H1 (cell line): ENCODE results near the gene SLC47A2. TPM values are rescaled to one million over a fixed set of nuclear protein-coding genes. Genes with fewer than 3 reads are reported as not detected.

Experiments used
- CTCF ChIA-PET: fragments of 300-600 bp; sonication (Branson Sonifier 250); formaldehyde crosslinking; loops from one replicate; lab custom pipeline; 2021; ENCODE audit not compliant: partially characterized antibody; lab: Charles Lee
- POLR2A ChIA-PET: fragments of 300-600 bp; sonication (Branson Sonifier 250); formaldehyde crosslinking; loops from one replicate; lab custom pipeline; 2021; ENCODE audit warnings: inconsistent platforms; ENCODE audit not compliant: partially characterized antibody; lab: Charles Lee
- DNase-seq, 2 experiments: peaks; one replicate each; pipeline versions ENCODE4 v3.0.0 to v3.0.0-alpha.2; 2010 to 2022; ENCODE audit warnings: low spot score in 2 of 2, low read depth in 1 of 2, mixed read lengths in 1 of 2
- FAIRE-seq: peaks from 2 replicates; lab custom pipeline; 2011; peaks lifted over from hg19 to GRCh38; lab: Jason Lieb, UNC
- H2AFZ ChIP-seq: 2 replicates; pipeline ENCODE4 v1.8.1; 2012; ENCODE audit warnings: low read length, inconsistent platforms
- H2AK5ac ChIP-seq: 2 replicates; pipeline ENCODE4 v1.6.1; 2013; ENCODE audit warnings: low read depth, low read length
- H2BK120ac ChIP-seq: replicated peaks from 2 replicates; pipeline ENCODE3; 2013; ENCODE audit warnings: low read depth, low read length, inconsistent platforms
- H2BK12ac ChIP-seq: 2 replicates; pipeline ENCODE4 v1.6.1; 2013; ENCODE audit warnings: low read depth, low read length
- H2BK15ac ChIP-seq: 2 replicates; pipeline ENCODE4 v1.6.1; 2013; ENCODE audit warnings: low read length
- H2BK20ac ChIP-seq: 2 replicates; pipeline ENCODE4 v1.6.1; 2013; ENCODE audit warnings: low read length
- H2BK5ac ChIP-seq: 2 replicates; pipeline ENCODE4 v1.6.1; 2013; ENCODE audit warnings: low read depth, low read length
- H3K14ac ChIP-seq: 2 replicates; pipeline ENCODE4 v1.6.1; 2013; ENCODE audit warnings: inconsistent platforms; ENCODE audit not compliant: insufficient read length
- H3K18ac ChIP-seq: 2 replicates; pipeline ENCODE4 v1.6.1; 2013; ENCODE audit warnings: low read length; ENCODE audit errors: extremely low read depth
- H3K23ac ChIP-seq: 2 replicates; pipeline ENCODE4 v1.6.1; 2013; ENCODE audit warnings: inconsistent platforms; ENCODE audit not compliant: insufficient read length
- H3K23me2 ChIP-seq: 2 replicates; pipeline ENCODE4 v1.6.1; 2013; ENCODE audit warnings: low read depth, low read length
- H3K27ac ChIP-seq: 2 replicates; pipeline ENCODE4 v1.6.1; 2011; ENCODE audit warnings: low read depth, low read length, inconsistent platforms
- H3K27me3 ChIP-seq, 4 experiments: replicated peaks in 1 of 4; 1 replicate in 1 of 4; 2 replicates in 3 of 4; pipeline versions ENCODE4 v1.6.1 to v1.8.1; 2011 to 2013; ENCODE audit warnings: low read length in 3 of 4, mild to moderate bottlenecking in 3 of 4, inconsistent platforms in 2 of 4, mixed read lengths in 2 of 4, moderate library complexity in 1 of 4; ENCODE audit not compliant: control insufficient read depth in 3 of 4, insufficient read depth in 3 of 4; ENCODE audit errors: extremely low read depth in 1 of 4
- H3K36me3 ChIP-seq, 4 experiments: 2 replicates each; pipeline versions ENCODE4 v1.6.1 to v1.8.1; 2011 to 2013; ENCODE audit warnings: mild to moderate bottlenecking in 4 of 4, low read length in 3 of 4, moderate library complexity in 2 of 4, control low read depth in 1 of 4, inconsistent platforms in 1 of 4; ENCODE audit not compliant: insufficient read depth in 4 of 4, control insufficient read depth in 2 of 4
- H3K4ac ChIP-seq: replicated peaks from 2 replicates; pipeline ENCODE3; 2013; ENCODE audit warnings: low read length, low read depth, mixed read lengths, inconsistent platforms; ENCODE audit not compliant: insufficient read length
- H3K4me1 ChIP-seq, 4 experiments: replicated peaks in 1 of 4; 1 replicate in 1 of 4; 2 replicates in 3 of 4; pipeline versions ENCODE4 v1.6.1 to v1.8.1; 2011 to 2013; ENCODE audit warnings: low read length in 3 of 4, inconsistent platforms in 2 of 4, mixed read lengths in 1 of 4; ENCODE audit not compliant: insufficient read depth in 4 of 4, control insufficient read depth in 3 of 4
- H3K4me2 ChIP-seq, 2 experiments: 2 replicates each; pipeline versions ENCODE4 v1.6.1 to v1.8.1; 2011 to 2013; ENCODE audit warnings: low read depth in 2 of 2, low read length in 2 of 2, control low read depth in 1 of 2, inconsistent platforms in 1 of 2, mild to moderate bottlenecking in 1 of 2; ENCODE audit not compliant: insufficient read depth in 1 of 2
- H3K4me3 ChIP-seq, 4 experiments: fragments of 200-600, 300-600 bp in 1 of 4; sonication (generic), shearing (Covaris generic), sonication (Bioruptor Twin) in 1 of 4; 2 replicates each; pipeline versions ENCODE4 v1.5.1 to v1.8.1; 2011 to 2016; ENCODE audit warnings: low read length in 4 of 4, low read depth in 3 of 4, control low read depth in 2 of 4, inconsistent platforms in 2 of 4, mild to moderate bottlenecking in 2 of 4, mixed read lengths in 1 of 4, moderate library complexity in 1 of 4; ENCODE audit not compliant: insufficient read depth in 2 of 4; ENCODE audit errors: extremely low read depth in 1 of 4
- H3K56ac ChIP-seq: replicated peaks from 2 replicates; pipeline ENCODE3; 2013; ENCODE audit warnings: low read depth, mild to moderate bottlenecking, mixed read lengths, low read length, inconsistent platforms; ENCODE audit not compliant: insufficient read length
- H3K79me1 ChIP-seq: 2 replicates; pipeline ENCODE4 v1.6.1; 2013; ENCODE audit warnings: low read depth, low read length, control low read depth
- H3K79me2 ChIP-seq, 2 experiments: 2 replicates each; pipeline versions ENCODE4 v1.6.1 to v1.8.1; 2012 to 2013; ENCODE audit warnings: low read length in 2 of 2, mild to moderate bottlenecking in 2 of 2, inconsistent platforms in 1 of 2; ENCODE audit not compliant: insufficient read depth in 2 of 2, control insufficient read depth in 1 of 2
- H3K9ac ChIP-seq, 4 experiments: replicated peaks in 1 of 4; 1 replicate in 1 of 4; 2 replicates in 3 of 4; pipeline versions ENCODE4 v1.6.1 to v1.8.1; 2011 to 2013; ENCODE audit warnings: low read depth in 3 of 4, low read length in 3 of 4, control low read depth in 2 of 4, mild to moderate bottlenecking in 2 of 4, moderate library complexity in 2 of 4, inconsistent platforms in 1 of 4; ENCODE audit errors: extremely low read depth in 1 of 4
- H3K9me3 ChIP-seq, 2 experiments: 2 replicates each; pipeline versions ENCODE4 v1.6.1 to v1.8.1; 2012 to 2013; ENCODE audit warnings: mild to moderate bottlenecking in 2 of 2, moderate library complexity in 2 of 2, control low read depth in 1 of 2, inconsistent platforms in 1 of 2, low read depth in 1 of 2, low read length in 1 of 2, mixed read lengths in 1 of 2; ENCODE audit not compliant: insufficient read depth in 2 of 2
- H4K20me1 ChIP-seq, 2 experiments: replicated peaks in 1 of 2; 2 replicates each; pipeline versions ENCODE3 to v1.8.1; 2011 to 2013; ENCODE audit warnings: inconsistent platforms in 2 of 2, low read length in 2 of 2, mild to moderate bottlenecking in 1 of 2; ENCODE audit not compliant: insufficient read depth in 2 of 2, control insufficient read depth in 1 of 2
- H4K5ac ChIP-seq: 2 replicates; pipeline ENCODE4 v1.6.1; 2013; ENCODE audit warnings: low read length, low read depth, mixed read lengths, inconsistent platforms; ENCODE audit not compliant: insufficient read length
- H4K8ac ChIP-seq: 2 replicates; pipeline ENCODE4 v1.8.0; 2013; ENCODE audit warnings: mild to moderate bottlenecking, moderate library complexity, low read length, inconsistent platforms; ENCODE audit not compliant: insufficient read depth; ENCODE audit errors: extremely low read depth
- H4K91ac ChIP-seq: replicated peaks from 2 replicates; pipeline ENCODE3; 2013; ENCODE audit warnings: low read length, mixed read lengths, inconsistent platforms; ENCODE audit not compliant: insufficient read length
- ATF3 ChIP-seq: IDR thresholded peaks from 2 replicates; pipeline ENCODE4 v1.6.1; 2011; ENCODE audit warnings: low read depth, mild to moderate bottlenecking, low read length; ENCODE audit not compliant: insufficient read depth
- BCL11A ChIP-seq, 2 experiments: IDR thresholded peaks; one replicate each; pipeline ENCODE4 v1.6.1; 2011; ENCODE audit warnings: low read depth in 2 of 2, low read length in 2 of 2, mild to moderate bottlenecking in 2 of 2
- BRCA1 ChIP-seq: IDR thresholded peaks from 2 replicates; pipeline ENCODE4 v1.6.1; 2012; ENCODE audit warnings: low read depth, low read length, improper control_type of control experiment
- RXRA ChIP-seq: IDR thresholded peaks from 2 replicates; pipeline ENCODE4 v1.6.1; 2011; ENCODE audit warnings: low read depth, mild to moderate bottlenecking, low read length, moderate library complexity; ENCODE audit not compliant: insufficient read depth
- SP1 ChIP-seq: IDR thresholded peaks from 2 replicates; pipeline ENCODE4 v1.6.1; 2011; ENCODE audit warnings: low read depth, low read length
- SUZ12 ChIP-seq: fragments of 200-600 bp; sonication (generic); IDR thresholded peaks from 2 replicates; pipeline ENCODE4 v1.6.1; 2012; ENCODE audit warnings: mild to moderate bottlenecking, inconsistent platforms, low read length, moderate library complexity, mixed read lengths
- YY1 ChIP-seq: IDR thresholded peaks from 2 replicates; pipeline ENCODE4 v1.6.1; 2011; ENCODE audit warnings: low read depth, mild to moderate bottlenecking, low read length
- WGBS, 2 experiments: shearing (Covaris generic) in 1 of 2; methylation state at CpG; one replicate each; pipeline versions ENCODE4 v1.1.6 to v1.1.7; 2013 to 2015; ENCODE audit warnings: low lambda C conversion rate in 2 of 2, mixed read lengths in 2 of 2, inconsistent platforms in 1 of 2, low coverage in 1 of 2, missing lambda C conversion rate in 1 of 2; ENCODE audit not compliant: insufficient replicate concordance in 2 of 2, insufficient coverage in 1 of 2, insufficient read length in 1 of 2; ENCODE audit errors: extremely low coverage in 1 of 2, missing lambda C conversion rate in 1 of 2; 5-methylcytosine and 5-hydroxymethylcytosine counted together
- polyA plus RNA-seq, 7 experiments: library from polyadenylated mRNA; depleted of rRNA in 3 of 7; stranded (reverse) in 5 of 7; unstranded in 2 of 7; fragments of >200 nt in 5 of 7; fragments of 200-250 nt in 2 of 7; gene quantifications; 1 replicate in 5 of 7; 2 replicates in 1 of 7; 4 replicates in 1 of 7; pipeline versions ENCODE4 v1.2.1 to v1.2.3, GENCODE V29; 2011 to 2013; ENCODE audit warnings: missing spikeins in 2 of 7, mixed read lengths in 2 of 7
- total RNA-seq: library from RNA; stranded (reverse); fragmentation: NEBNext Ultra II Directional; extraction: Animal tissue kit (Norgen Biotek cat#: 25700); gene quantifications from 2 replicates; pipeline ENCODE4 v1.2.1, GENCODE V29; 2021

Gene SLC47A2
- total and polyA plus RNA-seq, 2 of the 8 experiments (the other 6 are each of a cell fraction or from before 2014, with no cell fraction given) = not detected

GRCh38 chr17:19702217-19702641 is 14.2 kb downstream of the SLC47A2 start:
- H2BK5ac ChIP-seq = no peak overlapping the region
- H3K27me3 ChIP-seq = no peaks in the 10 kb centered on the region
- no peak overlapping the region for H2BK20ac ChIP-seq
- H3K79me2 ChIP-seq = no peaks in the 10 kb centered on the region
- no peaks in the 10 kb centered on the region for H4K20me1 ChIP-seq
- no peak overlapping the region for H3K14ac ChIP-seq
- TF ChIP-seq SUZ12 (no peak), RXRA (no peak), SP1 (no peak), BRCA1 (no peak), BCL11A (IDR thresholded peaks at IDR 0.05; ENCODE audit: low read depth in 2 of 2, low read length in 2 of 2) (no peak), ATF3 (no peak), YY1 (no peak)
- no peak overlapping the region for H3K23ac ChIP-seq
- H4K91ac ChIP-seq = no peak overlapping the region
- H4K5ac ChIP-seq = no peak overlapping the region
- H2AK5ac ChIP-seq = no peak overlapping the region
- CTCF ChIA-PET = interaction anchor here (1.5 to 2.6 kb wide), 4 partner anchors 14 to 60 kb away, joined by 4 to 11 read pairs (median 4); no protein-coding TSS in a partner anchor
- H3K27ac ChIP-seq = no peak overlapping the region
- H3K4me2 ChIP-seq = no peak overlapping the region
- no peak for DNase-seq
- H3K23me2 ChIP-seq = no peaks in the 10 kb centered on the region
- H3K79me1 ChIP-seq = no peaks in the 10 kb centered on the region
- H3K56ac ChIP-seq = no peak overlapping the region
- no peak for FAIRE-seq
- no peak overlapping the region for H3K4ac ChIP-seq
- POLR2A ChIA-PET = interaction anchor here (1.5 to 2.7 kb wide), 2 partner anchors 12 to 54 kb away, joined by 4 to 10 read pairs; partner anchors contain the start of gene ALDH3A2
- no peak overlapping the region for H2BK120ac ChIP-seq
- H2AFZ ChIP-seq = no peak overlapping the region
- no peaks in the 10 kb centered on the region for H3K36me3 ChIP-seq
- no peak overlapping the region for H3K4me3 ChIP-seq
- H2BK15ac ChIP-seq = no peak overlapping the region
- H3K4me1 ChIP-seq = peaks cover 9 to 29% (median 18%) of the 10 kb centered on the region in 4 experiments
- H3K9ac ChIP-seq = no peak overlapping the region
- 90% methylated on average over 4 of the region's 4 CpGs; no CpG with 5 or more reads in 1 of the 2 experiments for WGBS, 2 experiments
- H3K9me3 ChIP-seq = no peaks in the 10 kb centered on the region
- no peak overlapping the region for H2BK12ac ChIP-seq
- H3K18ac ChIP-seq = no peak overlapping the region
- no peak overlapping the region for H4K8ac ChIP-seq
